A375 (cell line): ENCODE data around the gene IL26. TPM values are rescaled to one million over a fixed set of nuclear protein-coding genes. Genes with fewer than 3 reads are reported as not detected.

Source experiments
- total RNA-seq: library from RNA; depleted of rRNA; stranded (reverse); fragments of >200 nt; shearing (Covaris generic); gene quantifications from 2 replicates; pipeline ENCODE4 v1.2.3, GENCODE V29; 2014; rRNA removed

The IL26 gene, protein sequence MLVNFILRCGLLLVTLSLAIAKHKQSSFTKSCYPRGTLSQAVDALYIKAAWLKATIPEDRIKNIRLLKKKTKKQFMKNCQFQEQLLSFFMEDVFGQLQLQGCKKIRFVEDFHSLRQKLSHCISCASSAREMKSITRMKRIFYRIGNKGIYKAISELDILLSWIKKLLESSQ
- not detected in 2 replicates for total RNA-seq

DNA sequence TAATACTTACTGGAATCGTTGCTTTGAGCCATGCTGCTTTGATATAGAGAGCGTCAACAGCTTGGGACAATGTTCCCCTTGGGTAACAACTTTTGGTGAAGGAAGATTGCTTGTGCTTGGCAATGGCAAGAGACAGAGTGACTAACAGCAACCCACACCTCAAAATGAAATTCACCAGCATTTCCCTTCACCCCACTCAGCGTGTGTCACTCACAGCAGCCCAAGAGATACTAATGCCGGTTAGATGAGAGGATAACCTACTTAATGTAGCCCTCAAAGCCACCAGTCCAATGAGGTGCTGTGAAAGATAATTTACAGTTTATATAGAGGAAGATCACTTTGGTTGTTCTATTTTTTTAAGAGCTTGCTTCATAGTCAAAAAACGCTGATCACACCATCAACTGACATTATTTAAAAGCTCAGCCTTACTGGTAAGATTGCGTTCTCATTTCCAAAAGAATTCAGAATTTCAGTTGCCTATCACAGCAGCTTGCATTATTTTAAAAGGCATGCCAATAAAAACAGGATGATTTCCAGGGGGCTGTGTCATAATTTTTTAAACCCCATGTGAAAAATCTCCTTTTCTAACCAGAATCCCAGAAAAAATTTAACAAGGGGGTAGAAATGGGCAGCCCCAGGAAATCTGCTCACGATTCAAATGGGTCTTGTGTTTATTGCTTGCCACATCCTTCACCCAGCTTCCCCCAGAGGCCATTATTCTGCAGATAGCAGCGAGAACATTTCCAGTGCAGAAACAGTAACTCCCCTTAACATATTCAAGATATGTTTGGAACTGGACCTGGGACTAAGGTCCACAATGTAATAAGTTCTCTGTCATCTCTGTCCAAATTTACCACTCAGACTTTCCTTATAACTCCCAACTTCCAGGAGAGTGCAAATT, at the start of gene IL26:
Gene IL26, minus strand, starts transcription at position 235 of the 901 bp plus-strand sequence. Its CDS starts 54 bp downstream, at position 181.

GRCh38 chr12:68253504-68253903, 27.9 kb upstream of the IL26 start, which contains the start of gene IL22:
IL22 (minus strand) TSS chr12:68253604; CDS start chr12:68253448, 156 bp downstream.

GRCh38 chr12:68159681-68160304, 65.8 kb downstream of the IL26 start, which contains the start of gene IFNG:
IFNG (minus strand) TSS chr12:68159740; CDS start chr12:68159615, 125 bp downstream.

Other genes starting within 250 kb of the IL26 start
- gene IFNG-AS1, start 236.4 kb downstream of the IL26 start, total RNA-seq = not detected in 2 replicates
- not detected in 2 replicates for gene IFNG, start 66.1 kb downstream of the IL26 start, total RNA-seq
- not detected in 2 replicates for gene IL22, start 27.8 kb upstream of the IL26 start, total RNA-seq
- 6.5 and 8.5 TPM in 2 replicates for gene MDM1, start 106.6 kb upstream of the IL26 start, total RNA-seq